Stimulated activated CD8-positive, alpha-beta memory T cell treated with anti-CD3 and anti-CD28 coated beads, Interleukin-15, amount 100 ng/mL, for 4 hours (primary cell): Measurements from ENCODE around the gene YY1.
A peak's percentile ranks its signal among the peaks of the same experiment; 100 is the strongest.
"Not testable (repeated sequence)": the region's sequence is repeated elsewhere in the genome, so short reads cannot be mapped to it uniquely, and the experiment has no call there.

Source experiments
- DNase-seq, 2 donors: peaks; one replicate each; pipeline ENCODE4 v3.0.0-alpha.2; 2020; ENCODE audit warnings: low read depth in 2 of 2

The YY1 gene

DNA sequence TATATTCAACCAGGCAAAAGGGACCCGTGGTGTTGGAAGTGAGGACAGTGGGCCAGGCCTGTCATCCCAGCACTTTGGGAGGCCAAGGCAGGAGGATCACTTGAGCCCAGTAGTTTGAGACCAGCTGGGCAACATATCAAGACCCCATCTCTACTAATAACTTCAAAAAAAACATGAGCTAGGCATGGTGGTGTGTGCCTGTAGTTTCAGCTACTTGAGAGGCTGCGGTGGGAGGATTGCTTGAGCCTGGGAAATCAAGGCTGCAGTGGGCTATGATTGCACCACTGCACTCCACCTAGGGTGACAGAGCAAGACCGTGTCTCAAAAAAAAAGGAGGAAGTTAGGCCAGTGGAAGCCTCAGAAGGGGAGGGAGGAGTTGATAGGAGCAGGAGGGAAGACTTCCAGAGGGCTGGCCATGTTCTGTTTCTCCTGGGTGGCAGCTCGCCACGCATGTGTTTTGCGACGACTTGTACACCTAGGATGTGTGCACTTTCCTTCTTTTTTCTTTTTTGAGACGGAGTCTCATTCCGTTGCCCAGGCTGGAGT, 57.2 kb downstream of the YY1 start:
- no peak for DNase-seq

DNA sequence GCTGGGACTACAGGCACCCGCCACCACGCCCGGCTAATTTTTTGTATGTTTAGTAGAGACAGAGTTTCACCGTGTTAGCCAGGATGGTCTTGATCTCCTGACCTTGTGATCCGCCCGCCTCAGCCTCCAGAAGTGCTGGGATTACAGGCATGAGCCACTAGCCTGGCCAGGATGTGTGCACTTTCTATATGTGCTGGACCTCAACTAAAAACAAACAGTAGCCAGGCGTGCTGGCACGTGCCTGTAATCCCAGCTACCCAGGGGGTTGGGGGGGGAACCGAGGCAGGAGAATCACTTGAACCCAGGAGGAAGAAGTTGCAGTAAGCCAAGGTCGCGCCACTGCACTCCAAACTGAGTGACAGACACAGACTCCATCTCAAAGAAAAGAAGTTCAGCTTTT, 57.8 kb downstream of the YY1 start:
- not testable (repeated sequence) for DNase-seq

DNA sequence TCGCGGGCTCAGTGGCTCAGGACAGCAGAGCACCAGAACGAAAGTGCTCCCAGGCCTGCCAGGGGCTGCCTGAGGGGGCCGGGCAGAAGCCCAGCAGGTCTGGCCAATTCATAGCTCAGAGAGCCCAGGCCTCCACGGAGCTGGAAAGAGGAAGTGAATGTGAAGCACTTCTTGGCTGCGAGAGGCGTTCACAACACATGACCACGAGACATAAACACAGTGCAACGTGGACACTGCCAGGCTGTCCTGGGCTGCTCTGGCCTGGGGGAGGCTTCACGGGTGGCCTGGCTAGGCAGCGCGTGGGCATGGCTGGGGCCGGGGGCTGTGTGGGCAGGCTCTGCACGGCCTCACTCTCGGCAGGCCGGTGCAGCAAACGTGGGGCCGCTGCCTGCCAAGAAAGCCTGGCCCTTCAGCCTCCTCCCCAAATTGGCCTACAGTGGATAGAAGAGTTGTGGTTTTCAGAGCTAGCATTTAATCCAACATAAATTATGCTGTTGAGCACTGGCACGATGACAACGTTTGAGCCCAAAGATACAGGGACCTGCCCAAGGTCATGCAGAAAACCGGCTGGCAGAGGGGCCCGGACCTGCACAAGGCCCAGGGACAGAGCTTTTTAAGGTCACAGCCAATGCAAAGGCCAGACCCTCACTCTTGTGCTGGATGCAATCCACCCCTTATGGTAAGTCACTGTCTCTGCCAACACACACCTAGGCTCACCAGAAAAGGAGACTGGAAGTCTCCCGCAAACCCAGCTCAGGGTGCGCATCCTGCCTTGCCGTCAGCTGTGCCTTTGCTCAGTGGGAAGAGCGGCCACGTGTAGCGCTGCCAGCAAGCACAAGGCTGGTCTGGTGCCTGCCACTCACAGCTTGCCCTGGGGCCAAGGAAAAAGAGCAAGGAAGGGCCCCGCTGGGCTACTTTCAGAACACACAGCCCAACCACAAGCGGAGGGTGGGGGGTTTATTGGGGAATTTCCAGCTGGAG, 58.7 kb downstream of the YY1 start:
- DNase-seq: no peak

DNA sequence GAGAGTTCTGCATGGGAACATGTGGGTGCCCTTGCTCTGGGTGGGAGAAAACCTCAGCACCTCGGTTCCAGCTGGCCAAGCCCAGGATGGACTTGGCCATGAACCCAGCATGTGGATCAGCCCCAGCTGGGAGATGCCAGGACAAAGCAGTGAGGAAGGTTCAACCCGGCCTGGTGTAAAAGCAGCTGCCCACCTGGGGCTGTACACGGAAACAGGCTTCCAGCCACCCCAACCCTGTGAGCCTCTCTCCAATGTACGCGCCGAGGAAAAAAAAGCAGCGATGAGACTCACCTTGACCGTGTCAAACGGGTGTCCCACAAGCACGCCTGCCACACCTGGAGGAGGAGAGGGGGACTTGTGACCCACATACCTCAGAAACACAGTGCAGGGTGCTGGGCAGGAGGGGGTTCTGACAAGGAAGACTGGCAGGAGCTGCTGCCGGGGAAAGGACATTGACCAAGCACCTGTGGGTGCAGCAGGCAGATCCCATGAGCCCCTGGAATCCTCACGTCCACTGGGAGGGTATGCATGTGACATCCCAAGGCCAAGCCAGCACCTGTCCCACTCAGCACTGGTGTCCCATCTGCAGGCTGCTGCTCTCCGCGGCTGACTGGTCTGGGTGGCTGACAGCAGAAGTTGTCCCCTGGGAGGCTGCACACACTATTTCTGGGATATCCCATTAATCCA, 59.8 kb downstream of the YY1 start:
- DNase-seq: no peak

DNA sequence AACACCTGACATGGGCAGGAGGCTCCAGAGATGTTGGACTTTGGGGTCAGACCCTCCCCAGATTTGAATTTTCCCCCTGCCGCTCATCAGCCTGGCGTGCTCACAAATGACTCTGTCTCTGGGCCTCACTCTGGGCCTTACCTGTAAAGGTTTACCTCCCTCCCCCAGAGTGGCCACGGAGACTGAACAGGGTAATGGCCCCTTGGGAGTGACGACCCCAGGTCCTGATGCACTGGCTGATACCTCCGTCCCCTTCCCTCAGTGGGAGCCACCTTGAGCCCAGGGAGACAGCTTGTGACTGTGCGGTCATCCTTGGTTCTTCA, 60.3 kb downstream of the YY1 start:
- DNase-seq: no peak

DNA sequence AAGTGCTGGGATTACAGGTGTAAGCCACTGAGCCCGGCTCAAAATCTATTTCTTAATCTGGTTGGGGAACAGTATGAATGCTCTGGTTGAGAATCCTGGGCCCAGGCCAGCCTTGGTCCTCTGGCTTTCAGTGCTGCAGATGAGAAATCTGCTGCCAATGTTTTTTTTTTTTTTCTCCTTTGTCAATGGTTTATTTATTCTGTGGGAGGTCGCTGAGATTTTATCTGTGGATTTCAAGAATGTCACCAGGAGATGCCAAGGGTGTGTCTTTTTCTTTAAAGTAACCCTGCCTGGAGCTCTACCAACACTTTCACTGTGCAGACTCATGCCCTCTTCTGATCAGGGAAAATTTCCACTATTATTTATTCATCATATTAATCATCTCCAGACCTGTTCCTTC, 63.7 kb downstream of the YY1 start:
- no peak for DNase-seq

DNA sequence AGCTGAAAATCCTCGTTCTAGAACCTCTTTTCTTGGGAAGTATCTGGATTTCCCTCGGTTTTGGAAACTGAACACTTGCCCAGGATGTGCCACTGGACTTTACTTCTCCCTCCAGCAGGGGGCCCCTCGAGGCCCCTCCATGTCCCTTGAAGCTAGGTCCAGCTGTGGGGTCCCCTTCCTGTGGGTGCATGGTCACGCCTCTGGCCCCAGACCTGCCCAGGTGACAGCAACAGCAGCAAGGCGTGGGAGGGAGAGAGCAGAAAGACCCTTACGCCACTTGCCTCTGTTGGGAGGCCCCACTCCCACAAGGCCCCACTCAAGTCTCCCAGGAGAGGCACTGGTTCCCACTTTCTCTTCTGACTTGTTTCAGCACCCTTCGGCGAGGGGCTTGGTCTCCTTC, 64.2 kb downstream of the YY1 start:
- no peak for DNase-seq

DNA sequence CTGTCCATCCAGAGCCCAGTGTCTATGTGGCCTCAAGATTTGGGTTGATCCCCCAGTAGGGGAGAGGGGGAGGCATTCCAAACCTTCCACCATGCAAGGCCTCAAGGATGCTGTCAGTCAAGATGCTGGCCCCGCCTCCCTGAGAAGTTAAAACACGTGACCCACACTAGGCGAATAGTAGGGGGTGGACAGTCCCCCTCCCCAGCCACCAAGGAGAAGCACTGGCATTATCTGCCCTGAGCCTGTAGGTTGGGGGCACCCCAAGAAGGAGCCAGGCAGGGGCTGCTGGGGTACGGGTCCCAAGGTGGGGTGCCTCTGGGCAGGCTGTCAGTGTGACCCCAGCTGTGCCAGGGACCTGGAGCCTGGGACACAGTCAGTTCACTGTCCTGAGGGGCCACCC, 65.0 kb downstream of the YY1 start:
- no peak for DNase-seq

DNA sequence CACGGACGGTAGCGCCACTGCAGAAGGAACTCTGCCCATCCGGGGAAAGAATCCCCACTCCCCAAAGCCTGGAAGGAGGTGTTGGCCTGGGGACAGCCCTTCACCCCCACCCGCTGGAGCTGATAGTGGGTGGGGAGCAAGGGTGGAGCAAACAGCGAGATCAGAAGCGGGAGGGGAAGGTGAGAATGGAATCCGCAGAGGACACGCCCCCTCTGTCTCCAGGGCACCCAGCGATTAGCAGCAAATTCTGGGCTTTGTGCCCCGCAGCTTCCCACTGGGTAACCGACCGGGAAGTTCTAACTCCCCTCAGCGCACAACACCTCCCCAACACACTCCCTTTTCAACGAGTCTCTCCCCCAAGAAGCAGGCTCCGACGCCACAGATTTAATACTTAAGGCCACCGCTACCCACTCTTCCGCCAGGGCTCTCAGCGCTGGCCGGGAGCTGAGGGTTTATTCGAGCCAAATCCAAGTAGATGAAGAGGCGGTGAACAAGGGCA, 65.9 kb downstream of the YY1 start:
- no peak for DNase-seq

DNA sequence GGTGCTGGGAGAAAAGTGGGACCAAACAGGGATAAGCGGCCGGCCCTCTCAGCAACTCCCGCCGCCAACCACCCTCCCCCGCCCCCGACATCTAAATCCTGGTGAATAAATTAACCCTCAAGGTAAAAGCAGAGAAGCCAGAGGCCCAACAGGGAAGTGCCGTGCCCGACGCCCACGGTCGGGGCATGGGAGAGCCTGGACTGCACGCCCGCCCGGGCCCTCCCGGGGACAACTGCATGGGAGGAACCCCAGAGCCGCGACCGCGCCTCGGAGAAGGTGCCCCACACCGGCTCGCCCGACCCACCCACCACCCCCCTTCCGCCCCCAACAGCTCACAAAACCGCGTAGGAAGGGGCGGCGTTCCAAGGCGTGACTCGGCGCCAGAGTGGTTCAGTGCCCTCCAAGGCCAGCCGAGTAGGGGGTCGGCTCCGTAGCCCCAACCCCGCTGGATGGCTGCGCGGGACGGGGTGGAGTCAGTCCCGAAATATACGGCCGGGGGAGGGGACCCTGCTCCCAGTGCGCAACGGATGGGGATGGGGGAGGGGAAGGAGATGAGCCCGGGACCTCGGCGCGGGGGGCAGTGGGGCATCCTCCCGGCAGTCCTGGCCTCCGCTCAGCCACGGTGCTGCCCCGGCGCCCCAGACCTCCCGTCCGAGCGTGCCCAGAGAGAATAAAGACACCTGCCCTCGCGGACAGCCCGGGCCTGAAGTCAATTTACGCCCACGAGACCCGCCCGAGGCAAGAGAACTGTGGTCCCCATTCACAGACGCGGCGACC, 66.6 kb downstream of the YY1 start:
- DNase-seq: peak; percentile 30 to 50

DNA sequence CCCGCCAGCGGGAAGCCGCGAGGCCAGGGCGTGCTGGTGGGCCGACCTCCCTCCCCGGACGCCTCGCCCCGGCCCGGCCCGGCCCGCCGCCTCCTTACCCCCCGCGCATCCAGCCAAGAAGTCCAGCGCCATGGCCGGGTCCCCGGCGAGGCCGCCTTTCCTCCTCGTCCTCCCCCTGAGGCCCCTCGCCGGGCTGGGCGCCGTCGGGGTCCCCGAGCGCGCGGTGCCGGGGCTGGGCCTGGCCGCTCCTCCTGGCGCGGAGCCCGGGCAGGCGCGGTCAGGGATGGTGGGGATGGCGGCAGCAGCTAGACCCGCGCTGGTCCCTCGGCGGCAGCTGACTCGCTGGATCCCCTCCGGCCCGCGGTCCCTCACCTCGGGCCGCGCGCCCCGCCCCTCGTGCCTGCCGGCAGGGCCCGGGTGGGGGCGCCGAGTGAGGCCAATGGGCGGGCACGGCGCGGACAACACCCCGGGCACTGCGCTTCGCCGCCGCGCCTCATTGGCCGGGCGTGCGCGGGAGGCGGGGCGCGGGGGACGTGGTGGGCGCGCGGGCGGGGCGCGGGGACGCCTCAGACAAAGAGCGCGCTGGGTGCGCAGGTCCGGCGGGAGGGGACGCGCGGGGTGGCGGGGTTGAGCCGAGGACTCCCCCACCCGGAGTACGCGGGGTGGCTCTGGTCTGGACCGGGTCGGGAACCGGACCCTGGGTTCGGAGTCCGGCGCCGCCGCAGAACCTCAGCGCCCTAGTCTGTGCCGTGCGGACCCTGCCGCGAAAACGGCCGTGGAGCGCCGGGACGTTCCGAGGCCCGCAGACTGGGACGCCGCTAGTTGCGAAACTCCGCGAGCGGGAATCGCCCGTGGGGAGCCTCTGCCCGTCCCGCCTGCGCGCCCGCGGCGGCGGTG, 67.4 kb downstream of the YY1 start, which contains the start of gene SLC25A29:
Gene SLC25A29 (minus strand): TSS at position 344 of the 897 bp plus-strand sequence. CDS start 212 bp downstream, at position 132.
- peak; percentile 55 to 69 for DNase-seq

DNA sequence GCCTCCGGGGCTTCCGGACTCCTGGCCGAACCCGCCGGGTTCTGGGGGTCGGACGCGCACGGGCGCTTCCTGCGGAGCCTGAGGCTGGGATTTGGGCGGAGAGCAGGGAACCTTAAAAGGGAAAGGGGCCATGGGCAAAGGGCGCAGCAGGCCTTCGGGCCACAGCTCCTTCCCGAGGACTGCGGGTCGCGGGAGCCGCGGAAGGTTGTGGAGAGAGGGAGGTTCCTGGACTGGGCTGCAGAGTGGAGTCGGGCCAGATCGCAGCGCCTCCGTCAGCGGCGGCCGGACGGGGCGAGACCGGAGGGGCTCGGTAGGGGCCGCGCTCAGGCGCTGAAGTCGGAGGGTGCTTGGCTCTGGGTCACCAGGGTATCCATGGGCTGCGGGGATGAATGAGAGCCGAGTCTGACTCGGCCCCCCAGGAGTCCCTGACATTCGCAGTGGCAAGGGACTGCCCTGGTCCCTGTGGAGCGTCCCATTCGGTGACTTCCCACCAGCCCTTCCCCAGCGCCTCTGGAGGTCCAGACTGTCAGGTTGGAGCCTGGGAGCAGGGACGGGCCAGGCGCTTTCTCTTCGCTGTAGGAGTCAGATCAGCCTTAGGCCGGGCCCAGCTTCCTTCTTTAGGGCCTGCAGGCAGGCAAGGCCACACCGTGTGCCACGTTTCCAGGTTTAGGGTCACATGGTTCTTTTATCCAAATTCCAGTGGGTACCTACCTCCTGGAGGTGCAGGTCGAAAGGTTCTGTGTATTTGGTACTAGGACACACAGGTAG, 68.2 kb downstream of the YY1 start:
- DNase-seq: no peak

DNA sequence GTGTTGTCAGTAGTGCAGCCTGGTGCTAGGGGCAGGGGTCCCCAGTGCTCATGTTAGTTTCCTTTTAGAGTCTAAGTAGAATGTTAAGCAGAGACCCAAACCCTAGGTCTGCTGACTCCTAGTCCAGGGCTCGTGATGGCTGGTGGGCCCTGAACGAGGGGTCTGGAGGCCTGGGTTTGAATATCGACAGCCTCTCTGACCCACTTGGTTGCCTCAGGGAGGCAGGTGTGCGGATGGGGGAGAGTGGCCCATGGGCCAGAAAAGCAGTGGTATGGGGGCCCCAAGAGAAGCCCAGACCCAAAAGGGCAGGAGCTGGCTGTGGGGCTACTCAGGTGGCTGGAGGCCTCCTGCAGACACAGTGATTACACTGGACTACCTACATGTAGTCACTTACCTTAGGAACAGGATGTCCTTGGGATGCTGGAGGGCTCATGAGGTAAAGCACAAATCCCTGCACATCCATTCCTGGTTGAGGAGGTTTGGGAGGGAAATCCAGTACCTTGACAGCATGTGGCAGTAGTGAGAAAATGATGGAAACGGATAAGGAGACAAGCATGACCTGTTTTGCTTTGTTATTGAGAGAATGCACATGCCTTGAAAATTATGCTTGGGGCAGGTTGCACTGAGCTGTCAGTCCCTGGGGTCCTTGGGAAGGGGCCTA, 69.0 kb downstream of the YY1 start:
- DNase-seq: no peak

DNA sequence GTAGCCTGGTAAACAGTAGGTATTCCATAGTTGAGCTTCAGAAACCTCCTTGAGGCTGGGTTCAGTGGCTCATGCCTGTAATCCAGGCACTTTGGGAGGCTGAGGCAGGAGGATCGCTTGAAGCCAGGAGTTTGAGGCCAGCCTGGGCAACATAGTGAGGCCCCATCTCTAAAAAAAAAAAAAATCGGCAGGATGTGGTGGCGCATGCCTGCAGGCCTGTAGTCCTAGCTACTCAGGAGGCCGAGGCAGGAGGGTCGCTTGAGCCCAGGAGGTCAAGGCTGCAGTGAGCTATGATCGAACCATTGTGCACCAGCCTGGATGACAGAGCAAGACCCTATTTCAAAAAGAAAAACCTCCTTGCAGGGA, 69.5 kb downstream of the YY1 start:
- DNase-seq: not testable (repeated sequence)

DNA sequence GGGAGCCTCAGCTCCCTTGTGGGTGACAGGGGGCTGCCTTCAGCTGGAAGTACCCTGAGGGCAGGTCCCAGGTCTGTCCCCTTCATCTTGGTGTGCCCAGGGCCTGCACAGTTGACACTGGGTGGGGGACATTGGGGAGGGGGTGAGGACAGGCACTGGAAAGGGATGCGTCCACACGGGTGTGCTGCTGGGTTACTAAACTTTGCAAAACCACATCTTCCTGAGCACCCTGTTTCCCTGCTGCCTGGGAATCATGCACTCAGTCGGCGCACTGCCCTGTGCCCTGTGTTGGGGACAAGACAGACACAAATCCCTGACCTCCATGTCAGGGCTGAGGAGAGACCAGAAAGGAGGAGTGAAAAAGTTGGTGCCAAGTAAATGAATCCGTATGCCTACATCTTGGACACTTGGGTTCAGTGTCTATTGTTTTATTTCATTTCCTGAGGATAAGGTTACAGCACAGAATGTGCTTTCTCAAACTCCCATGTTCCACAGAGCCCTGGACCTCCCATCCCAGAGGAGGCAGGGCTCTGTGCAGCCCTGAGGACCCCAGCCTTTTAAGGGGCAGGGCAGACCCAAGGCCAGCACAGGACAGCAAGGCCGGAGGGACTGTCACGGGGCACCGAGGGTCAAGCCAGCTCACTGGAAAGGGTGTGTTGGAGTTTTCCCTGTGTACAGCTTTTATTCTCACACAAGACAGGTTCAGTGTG, 70.2 kb downstream of the YY1 start:
- DNase-seq: no peak

DNA sequence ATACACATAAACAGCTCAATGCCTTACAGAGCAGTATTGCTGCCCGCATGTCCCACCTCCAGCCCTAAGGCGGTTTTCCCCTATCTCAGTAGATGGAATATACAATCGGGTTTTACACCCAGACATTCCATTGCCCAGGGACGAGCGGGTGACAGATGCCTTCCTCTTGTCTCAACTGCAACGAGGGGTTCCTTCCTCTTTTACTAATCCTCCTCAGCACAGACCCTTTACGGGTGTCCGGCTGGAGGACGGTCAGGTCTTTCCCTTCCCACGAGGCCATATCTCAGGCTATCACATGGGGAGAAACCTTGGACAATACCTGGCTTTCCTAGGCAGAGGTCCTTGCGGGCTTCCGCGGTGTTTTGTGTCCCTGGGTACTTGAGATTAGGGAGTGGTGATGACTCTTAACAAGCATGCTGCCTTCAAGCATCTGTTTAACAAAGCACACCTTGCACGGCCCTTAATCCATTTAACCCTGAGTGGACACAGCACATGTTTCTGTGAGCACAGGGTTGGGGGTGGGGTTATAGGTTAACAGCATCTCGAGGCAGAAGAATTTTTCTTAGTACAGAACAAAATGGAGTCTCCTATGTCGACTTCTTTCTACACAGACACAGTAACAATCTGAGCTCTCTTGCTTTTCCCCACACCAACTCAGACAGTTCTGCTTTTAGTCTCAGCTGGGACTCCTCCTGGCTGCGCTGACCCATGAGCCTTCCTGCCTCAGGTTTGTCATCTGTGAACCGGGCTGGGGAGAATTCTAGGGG, 73.3 kb downstream of the YY1 start:
- DNase-seq: not testable (repeated sequence)

DNA sequence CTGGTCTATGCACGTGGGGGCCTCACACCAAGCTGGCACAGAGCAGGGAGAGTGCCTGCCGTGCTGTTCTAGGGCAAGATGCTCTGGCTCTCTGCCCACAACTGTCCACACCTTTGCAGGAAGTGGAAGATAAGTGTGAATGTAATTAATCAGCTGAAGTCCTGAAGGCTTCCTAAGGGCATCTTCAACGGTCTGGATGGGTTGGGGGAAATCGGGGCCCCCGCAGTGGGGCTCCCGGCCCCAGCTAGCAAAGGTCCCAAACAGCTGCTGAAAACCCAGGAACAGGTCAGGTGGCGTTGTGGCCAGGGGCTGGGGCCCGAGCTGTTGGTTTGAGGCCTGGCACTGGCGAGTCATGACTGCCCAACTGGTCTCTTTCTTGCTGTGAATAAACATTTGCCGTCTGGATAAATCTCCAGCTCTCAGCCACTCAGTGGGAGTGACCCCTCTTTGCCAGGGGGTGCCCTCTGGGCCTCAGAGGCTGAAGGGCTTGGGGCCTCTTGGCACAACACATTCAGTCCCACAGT, 74.0 kb downstream of the YY1 start:
- no peak for DNase-seq
